HG03025 (cell line): ENCODE results near the gene CSAG1.
"Not testable (repeated sequence)": the region's sequence is repeated elsewhere in the genome, so short reads cannot be mapped to it uniquely, and the experiment has no call there.

Source experiments
- ATAC-seq: cut with Tn5 transposase; IDR thresholded peaks from one replicate; pipeline ENCODE4 v1.9.1; 2021; ENCODE audit warnings: mild to moderate bottlenecking, moderate library complexity; ENCODE audit not compliant: unreplicated experiment, low FRiP score

CSAG1 gene

DNA sequence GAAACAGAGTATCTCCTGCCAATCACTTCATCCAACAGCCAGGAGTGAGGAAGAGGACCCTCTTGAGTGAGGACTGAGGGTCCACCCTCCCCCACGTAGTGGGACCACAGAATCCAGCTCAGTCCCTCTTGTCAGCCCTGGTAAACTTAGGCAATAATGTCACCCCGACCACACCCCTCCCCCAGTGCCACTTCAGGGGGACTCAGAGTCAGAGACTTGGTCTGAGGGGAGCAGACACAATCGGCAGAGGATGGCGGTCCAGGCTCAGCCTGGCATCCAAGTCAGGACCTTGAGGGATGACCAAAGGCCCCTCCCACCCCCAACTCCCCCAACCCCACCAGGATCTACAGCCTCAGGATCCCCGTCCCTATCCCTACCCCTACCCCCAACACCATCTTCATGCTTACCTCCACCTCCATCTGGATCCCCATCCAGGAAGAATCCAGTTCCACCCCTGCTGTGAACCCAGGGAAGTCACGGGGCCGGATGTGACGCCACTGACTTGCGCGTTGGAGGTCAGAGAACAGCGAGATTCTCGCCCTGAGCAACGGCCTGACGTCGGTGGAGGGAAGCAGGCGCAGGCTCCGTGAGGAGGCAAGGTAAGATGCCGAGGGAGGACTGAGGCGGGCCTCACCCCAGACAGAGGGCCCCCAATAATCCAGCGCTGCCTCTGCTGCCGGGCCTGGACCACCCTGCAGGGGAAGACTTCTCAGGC is at the start of gene CSAG1, which contains the start of gene MAGEA12:
TSS of gene CSAG1 (minus strand) at position 461 of the 715 bp plus-strand sequence. CDS start 1,261 bp downstream, outside the sequence.
TSS of gene MAGEA12 (plus strand) at position 497 of the 715 bp plus-strand sequence. CDS start 2,405 bp downstream, outside the sequence.
- ATAC-seq, result no peak

- ATAC-seq, result not testable (repeated sequence)
Measured at GRCh38 chrX:152769549-152770289, 36.2 kb upstream of the CSAG1 start, which contains the start of gene MAGEA6. Gene MAGEA6 (minus strand): TSS chrX:152769689. CDS start chrX:152767650, 2,039 bp downstream.

DNA sequence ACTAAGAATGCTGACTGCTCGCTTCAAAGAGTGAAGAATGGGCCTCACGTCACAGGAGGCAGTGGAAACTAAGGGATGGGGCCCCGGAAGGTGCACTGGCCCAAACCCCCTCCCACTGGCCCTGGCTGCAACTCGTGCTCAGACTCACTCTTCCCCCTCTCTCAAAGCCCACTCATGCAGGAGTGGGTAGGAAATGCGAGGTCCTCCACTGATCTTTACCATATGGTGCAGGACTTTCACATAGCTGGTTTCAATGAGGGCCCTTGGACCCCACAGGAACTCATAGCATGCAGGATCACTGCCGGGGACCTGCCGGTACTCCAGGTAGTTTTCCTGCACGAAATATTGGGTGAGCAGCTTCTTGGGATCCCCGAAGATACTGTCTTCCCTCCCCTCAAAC is 33.0 kb upstream of the CSAG1 start:
- ATAC-seq, result not testable (repeated sequence)

DNA sequence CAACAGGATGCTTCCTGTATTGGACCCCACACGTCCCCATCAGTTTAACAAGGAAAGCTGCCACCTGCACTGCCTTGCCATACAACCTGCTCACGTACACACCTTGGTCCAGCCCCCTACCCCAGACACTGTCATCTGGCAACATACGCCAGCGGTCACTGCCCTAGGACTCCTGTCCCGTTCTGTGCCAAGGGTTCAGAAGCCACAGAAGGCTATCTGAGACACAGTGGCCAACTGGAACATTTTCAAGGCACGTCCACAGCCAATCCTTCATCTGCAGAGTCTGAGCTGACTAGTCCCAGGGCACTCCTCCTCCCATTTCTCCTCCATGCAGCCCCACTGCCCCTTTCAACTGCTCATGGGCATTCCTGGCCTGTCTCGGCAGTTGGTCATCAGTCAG is 28.1 kb upstream of the CSAG1 start:
- not testable (repeated sequence) for ATAC-seq

DNA sequence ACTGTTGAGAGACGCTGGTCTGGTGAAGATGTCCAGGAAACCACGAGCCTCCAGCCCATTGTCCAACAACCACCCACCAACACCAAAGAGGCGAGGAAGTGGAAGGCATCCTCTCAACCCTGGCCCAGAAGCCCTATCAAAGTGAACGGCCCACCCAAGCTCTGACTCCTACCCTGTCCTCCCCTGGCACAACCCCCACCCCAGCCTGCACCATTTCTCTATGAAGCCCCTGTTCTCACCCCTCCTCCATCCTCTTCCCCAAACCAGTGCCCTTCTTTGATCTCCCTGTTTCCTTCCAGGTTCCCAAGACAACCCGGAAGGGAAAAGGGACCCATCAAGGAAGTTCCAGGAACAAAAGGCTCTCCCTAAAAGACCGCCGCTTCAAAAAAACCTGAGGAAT is 26.0 kb upstream of the CSAG1 start:
- not testable (repeated sequence) for ATAC-seq

DNA sequence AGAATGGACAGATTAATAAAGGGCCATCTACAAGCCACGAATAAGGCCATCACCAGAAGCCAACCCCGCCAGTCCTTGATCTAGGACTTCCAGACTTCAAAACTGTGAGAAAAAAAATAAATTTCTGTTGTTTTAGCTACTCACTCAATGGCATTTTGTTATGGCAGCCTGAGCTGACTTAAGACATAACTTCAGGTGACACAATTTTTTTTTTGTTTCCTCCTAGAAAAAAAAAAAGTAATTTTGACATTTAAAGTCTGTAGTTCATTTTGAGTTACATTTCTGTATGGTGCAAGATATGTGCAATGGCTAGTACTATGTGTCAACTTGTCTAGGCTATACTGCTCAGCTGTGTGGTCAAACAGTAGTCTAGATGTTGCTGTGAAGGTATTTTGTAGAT is 25.4 kb upstream of the CSAG1 start, which contains the start of gene CSAG3:
TSS of gene CSAG3 (plus strand) at position 301 of the 400 bp plus-strand sequence.
- ATAC-seq, result not testable (repeated sequence)

- ATAC-seq, result not testable (repeated sequence)
Measured at GRCh38 chrX:152754871-152755270, 21.4 kb upstream of the CSAG1 start.

DNA sequence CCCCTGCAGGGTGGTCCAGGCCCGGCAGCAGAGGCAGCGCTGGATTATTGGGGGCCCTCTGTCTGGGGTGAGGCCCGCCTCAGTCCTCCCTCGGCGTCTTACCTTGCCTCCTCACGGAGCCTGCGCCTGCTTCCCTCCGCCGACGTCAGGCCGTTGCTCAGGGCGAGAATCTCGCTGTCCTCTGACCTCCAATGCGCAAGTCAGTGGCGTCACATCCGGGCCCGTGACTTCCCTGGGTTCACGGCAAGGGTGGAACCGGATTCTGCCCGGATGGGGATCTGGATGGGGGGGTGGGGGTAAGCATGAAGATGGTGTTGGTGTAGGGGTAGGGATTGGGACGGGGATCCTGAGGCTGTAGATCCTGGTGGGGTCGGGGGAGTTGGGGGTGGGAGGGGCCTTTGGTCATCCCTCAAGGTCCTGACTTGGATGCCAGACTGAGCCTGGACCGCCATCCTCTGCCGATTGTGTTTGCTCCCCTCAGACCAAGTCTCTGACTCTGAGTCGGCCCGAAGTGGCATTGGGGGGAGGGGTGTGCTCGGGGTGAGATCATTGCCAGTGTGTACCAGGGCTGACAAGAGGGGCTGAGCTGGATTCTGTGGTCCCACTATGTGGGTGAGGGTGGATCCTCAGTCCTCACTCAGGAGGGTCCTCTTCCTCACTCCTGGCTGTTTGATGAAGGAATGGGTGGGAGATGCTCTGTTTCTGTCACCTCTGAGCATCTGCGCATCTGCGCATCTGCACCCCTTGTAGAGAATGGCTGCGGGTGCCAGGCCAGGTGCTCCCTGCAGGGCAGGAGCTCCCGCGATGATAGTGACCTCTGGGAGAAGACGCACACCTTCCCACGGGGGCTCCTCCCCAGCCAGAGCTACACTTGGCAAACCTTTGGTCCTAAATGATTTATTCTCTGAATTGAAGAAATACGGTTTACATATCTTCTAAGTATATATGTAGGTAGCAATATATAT is 20.4 kb upstream of the CSAG1 start, which contains the start of gene MAGEA2:
TSS of gene MAGEA2 (minus strand) at position 157 of the 965 bp plus-strand sequence. CDS start 2,479 bp downstream, outside the sequence.
- not testable (repeated sequence) for ATAC-seq

- no peak for ATAC-seq
Measured at GRCh38 chrX:152738560-152738959, 5.0 kb upstream of the CSAG1 start.

DNA sequence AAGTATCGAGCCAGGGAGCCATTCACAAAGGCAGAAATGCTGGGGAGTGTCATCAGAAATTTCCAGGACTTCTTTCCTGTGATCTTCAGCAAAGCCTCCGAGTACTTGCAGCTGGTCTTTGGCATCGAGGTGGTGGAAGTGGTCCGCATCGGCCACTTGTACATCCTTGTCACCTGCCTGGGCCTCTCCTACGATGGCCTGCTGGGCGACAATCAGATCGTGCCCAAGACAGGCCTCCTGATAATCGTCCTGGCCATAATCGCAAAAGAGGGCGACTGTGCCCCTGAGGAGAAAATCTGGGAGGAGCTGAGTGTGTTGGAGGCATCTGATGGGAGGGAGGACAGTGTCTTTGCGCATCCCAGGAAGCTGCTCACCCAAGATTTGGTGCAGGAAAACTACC is 3.0 kb upstream of the CSAG1 start:
- ATAC-seq, result not testable (repeated sequence)

DNA sequence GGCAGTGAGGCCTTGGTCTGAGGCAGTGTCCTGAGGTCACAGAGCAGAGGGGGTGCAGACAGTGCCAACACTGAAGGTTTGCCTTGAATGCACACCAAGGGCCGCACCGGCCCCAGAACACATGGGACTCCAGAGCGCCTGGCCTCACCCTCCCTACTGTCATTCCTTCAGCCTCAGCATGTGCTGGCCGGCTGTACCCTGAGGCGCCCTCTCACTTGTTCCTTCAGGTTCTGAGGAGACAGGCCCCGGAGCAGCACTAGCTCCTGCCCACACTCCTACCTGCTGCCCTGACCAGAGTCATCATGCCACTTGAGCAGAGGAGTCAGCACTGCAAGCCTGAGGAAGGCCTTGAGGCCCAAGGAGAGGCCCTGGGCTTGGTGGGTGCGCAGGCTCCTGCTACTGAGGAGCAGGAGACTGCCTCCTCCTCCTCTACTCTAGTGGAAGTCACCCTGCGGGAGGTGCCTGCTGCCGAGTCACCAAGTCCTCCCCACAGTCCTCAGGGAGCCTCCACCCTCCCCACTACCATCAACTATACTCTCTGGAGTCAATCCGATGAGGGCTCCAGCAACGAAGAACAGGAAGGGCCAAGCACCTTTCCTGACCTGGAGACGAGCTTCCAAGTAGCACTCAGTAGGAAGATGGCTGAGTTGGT is 2.5 kb upstream of the CSAG1 start:
- ATAC-seq, result no peak

- no peak for ATAC-seq
Measured at GRCh38 chrX:152735101-152735500, 1.6 kb upstream of the CSAG1 start.

DNA sequence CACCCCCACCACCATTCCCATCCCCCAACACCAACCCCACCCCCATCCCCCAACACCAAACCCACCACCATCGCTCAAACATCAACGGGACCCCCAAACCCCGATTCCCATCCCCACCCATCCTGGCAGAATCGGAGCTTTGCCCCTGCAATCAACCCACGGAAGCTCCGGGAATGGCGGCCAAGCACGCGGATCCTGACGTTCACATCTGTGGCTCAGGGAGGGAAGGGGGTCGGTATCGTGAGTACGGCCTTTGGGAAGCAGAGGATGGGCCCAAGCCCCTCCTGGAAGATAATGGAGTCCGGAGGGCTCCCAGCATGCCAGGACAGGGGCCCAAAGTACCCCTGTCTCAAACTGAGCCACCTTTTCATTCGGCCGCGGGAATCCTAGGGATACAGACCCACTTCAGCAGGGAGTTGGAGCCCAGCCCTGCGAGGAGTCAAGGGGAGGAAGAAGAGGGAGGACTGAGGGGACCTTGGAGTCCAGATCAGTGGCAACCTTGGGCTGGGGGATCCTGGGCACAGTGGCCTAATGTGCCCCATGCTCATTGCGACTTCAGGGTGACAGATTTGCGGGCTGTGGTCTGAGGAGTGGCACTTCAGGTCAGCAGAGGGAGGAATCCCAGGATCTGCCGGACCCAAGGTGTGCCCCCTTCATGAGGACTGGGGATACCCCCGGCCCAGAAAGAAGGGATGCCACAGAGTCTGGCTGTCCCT is 780 bp upstream of the CSAG1 start:
- ATAC-seq, result not testable (repeated sequence)

DNA sequence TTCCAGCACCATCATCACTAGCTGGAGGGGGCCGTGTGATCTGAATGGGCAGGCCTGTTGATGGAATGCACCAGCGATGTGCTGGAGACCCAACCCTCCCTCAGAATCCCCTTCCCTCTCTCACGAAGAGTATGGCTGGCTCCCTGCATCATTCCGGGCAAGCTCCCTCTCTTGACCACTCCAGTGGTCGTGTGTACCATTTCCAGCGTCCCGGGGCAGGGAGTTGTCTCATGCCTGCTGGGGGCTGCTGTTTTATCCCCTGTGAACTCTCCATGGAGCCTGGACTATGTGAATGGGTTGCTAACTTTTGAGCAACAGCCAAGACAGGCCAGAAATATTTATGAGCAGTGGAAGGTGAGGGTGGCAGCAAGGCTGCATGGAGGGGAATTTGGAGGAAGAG is 8.1 kb downstream of the CSAG1 start:
- no peak for ATAC-seq

DNA sequence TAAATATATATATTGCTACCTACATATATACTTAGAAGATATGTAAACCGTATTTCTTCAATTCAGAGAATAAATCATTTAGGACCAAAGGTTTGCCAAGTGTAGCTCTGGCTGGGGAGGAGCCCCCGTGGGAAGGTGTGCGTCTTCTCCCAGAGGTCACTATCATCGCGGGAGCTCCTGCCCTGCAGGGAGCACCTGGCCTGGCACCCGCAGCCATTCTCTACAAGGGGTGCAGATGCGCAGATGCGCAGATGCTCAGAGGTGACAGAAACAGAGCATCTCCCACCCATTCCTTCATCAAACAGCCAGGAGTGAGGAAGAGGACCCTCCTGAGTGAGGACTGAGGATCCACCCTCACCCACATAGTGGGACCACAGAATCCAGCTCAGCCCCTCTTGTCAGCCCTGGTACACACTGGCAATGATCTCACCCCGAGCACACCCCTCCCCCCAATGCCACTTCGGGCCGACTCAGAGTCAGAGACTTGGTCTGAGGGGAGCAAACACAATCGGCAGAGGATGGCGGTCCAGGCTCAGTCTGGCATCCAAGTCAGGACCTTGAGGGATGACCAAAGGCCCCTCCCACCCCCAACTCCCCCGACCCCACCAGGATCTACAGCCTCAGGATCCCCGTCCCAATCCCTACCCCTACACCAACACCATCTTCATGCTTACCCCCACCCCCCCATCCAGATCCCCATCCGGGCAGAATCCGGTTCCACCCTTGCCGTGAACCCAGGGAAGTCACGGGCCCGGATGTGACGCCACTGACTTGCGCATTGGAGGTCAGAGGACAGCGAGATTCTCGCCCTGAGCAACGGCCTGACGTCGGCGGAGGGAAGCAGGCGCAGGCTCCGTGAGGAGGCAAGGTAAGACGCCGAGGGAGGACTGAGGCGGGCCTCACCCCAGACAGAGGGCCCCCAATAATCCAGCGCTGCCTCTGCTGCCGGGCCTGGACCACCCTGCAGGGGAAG is 19.4 kb downstream of the CSAG1 start, which contains the start of gene MAGEA2B:
TSS of gene MAGEA2B (plus strand) at position 814 of the 973 bp plus-strand sequence. CDS start 2,479 bp downstream, outside the sequence.
- ATAC-seq, result not testable (repeated sequence)

- not testable (repeated sequence) for ATAC-seq
Measured at GRCh38 chrX:152713195-152713594, 20.3 kb downstream of the CSAG1 start.

GRCh38 chrX:152709173-152709572 is 24.3 kb downstream of the CSAG1 start, which contains the start of gene CSAG2:
Gene CSAG2 (minus strand): TSS chrX:152709273. CDS start chrX:152709112, 161 bp downstream.
- ATAC-seq, result not testable (repeated sequence)
